Activated CD4-positive, alpha-beta T cell treated with anti-CD3 and anti-CD28 coated beads for 24 hours (primary cell): Measurements from ENCODE around the gene PLEKHA3.
"Not testable (repeated sequence)": the region's sequence is repeated elsewhere in the genome, so short reads cannot be mapped to it uniquely, and the experiment has no call there.

Experiments used
- DNase-seq, 2 donors: peaks; one replicate each; pipeline ENCODE4 v3.0.0-alpha.2; 2020; ENCODE audit warnings: low read depth in 2 of 2

Gene PLEKHA3

GRCh38 chr2:178522950-178523595, 42.8 kb downstream of the PLEKHA3 start:
- peak; percentile 56 to 72 for DNase-seq

- DNase-seq = no peak
Observed at GRCh38 chr2:178523596-178524134, 43.4 kb downstream of the PLEKHA3 start.

- not testable (repeated sequence) for DNase-seq
Observed at GRCh38 chr2:178525010-178525409, 44.8 kb downstream of the PLEKHA3 start.

GRCh38 chr2:178525460-178525859, 45.2 kb downstream of the PLEKHA3 start:
- not testable (repeated sequence) for DNase-seq

- no peak for DNase-seq
Observed at GRCh38 chr2:178526256-178526655, 46.0 kb downstream of the PLEKHA3 start.

- DNase-seq = no peak
Observed at GRCh38 chr2:178527592-178527991, 47.3 kb downstream of the PLEKHA3 start.

GRCh38 chr2:178528647-178529046, 48.4 kb downstream of the PLEKHA3 start:
- no peak for DNase-seq

GRCh38 chr2:178529194-178529593, 48.9 kb downstream of the PLEKHA3 start:
- no peak for DNase-seq

GRCh38 chr2:178530131-178530530, 49.9 kb downstream of the PLEKHA3 start:
- DNase-seq = no peak

GRCh38 chr2:178530625-178531142, 50.4 kb downstream of the PLEKHA3 start:
- DNase-seq = peak; percentile 12 to 18

GRCh38 chr2:178531168-178531567, 50.9 kb downstream of the PLEKHA3 start:
- no peak for DNase-seq

- no peak for DNase-seq
Observed at GRCh38 chr2:178536037-178536436, 55.8 kb downstream of the PLEKHA3 start.

- no peak for DNase-seq
Observed at GRCh38 chr2:178542161-178542560, 61.9 kb downstream of the PLEKHA3 start.

GRCh38 chr2:178542569-178542968, 62.3 kb downstream of the PLEKHA3 start:
- no peak for DNase-seq

GRCh38 chr2:178550352-178550751, 70.1 kb downstream of the PLEKHA3 start:
- DNase-seq = no peak

- no peak for DNase-seq
Observed at GRCh38 chr2:178553047-178553446, 72.8 kb downstream of the PLEKHA3 start.
